ENCODE results near the gene ADAM15.

Gene ADAM15

GRCh38 chr1:155023627-155024026 lies 27.5 kb upstream of the ADAM15 start:
- DNase-seq (ENCODE audit: low read depth), result no peak
- no peak overlapping the region for H3K4me3 ChIP-seq (ENCODE audit: low read depth, low read length)
- no peak for TF ChIP-seq CTCF (IDR thresholded peaks at IDR 0.05; ENCODE audit: control insufficient read depth, extremely low read depth, insufficient read depth)

GRCh38 chr1:155024315-155024714 lies 26.8 kb upstream of the ADAM15 start:
- H3K4me3 ChIP-seq (ENCODE audit: low read depth, low read length), result no peak overlapping the region
- no peak for TF ChIP-seq CTCF (IDR thresholded peaks at IDR 0.05; ENCODE audit: control insufficient read depth, extremely low read depth, insufficient read depth)
- DNase-seq (ENCODE audit: low read depth), result no peak

- no peak for DNase-seq (ENCODE audit: low read depth)
- no peak for TF ChIP-seq CTCF (IDR thresholded peaks at IDR 0.05; ENCODE audit: control insufficient read depth, extremely low read depth, insufficient read depth)
- H3K4me3 ChIP-seq (ENCODE audit: low read depth, low read length), result no peak overlapping the region
Observed at GRCh38 chr1:155026154-155026553, 25.0 kb upstream of the ADAM15 start.

- no peak for TF ChIP-seq CTCF (IDR thresholded peaks at IDR 0.05; ENCODE audit: control insufficient read depth, extremely low read depth, insufficient read depth)
- H3K4me3 ChIP-seq (ENCODE audit: low read depth, low read length), result no peak overlapping the region
- DNase-seq (ENCODE audit: low read depth), result no peak
Observed at GRCh38 chr1:155026588-155026987, 24.5 kb upstream of the ADAM15 start.

- no peak for TF ChIP-seq CTCF (IDR thresholded peaks at IDR 0.05; ENCODE audit: control insufficient read depth, extremely low read depth, insufficient read depth)
- no peak overlapping the region for H3K4me3 ChIP-seq (ENCODE audit: low read depth, low read length)
- DNase-seq (ENCODE audit: low read depth), result no peak
Observed at GRCh38 chr1:155029513-155030242, 21.4 kb upstream of the ADAM15 start.

- DNase-seq (ENCODE audit: low read depth), result no peak
- H3K4me3 ChIP-seq (ENCODE audit: low read depth, low read length), result no peak overlapping the region
- TF ChIP-seq CTCF (IDR thresholded peaks at IDR 0.05; ENCODE audit: control insufficient read depth, extremely low read depth, insufficient read depth), result no peak
Observed at GRCh38 chr1:155030243-155030795, 20.8 kb upstream of the ADAM15 start.

GRCh38 chr1:155030899-155031298 lies 20.2 kb upstream of the ADAM15 start:
- TF ChIP-seq CTCF (IDR thresholded peaks at IDR 0.05; ENCODE audit: control insufficient read depth, extremely low read depth, insufficient read depth), result no peak
- no peak for DNase-seq (ENCODE audit: low read depth)

More at GRCh38 chr1:155030899-155031298, 20.2 kb upstream of the ADAM15 start:
- H3K4me3 ChIP-seq (ENCODE audit: low read depth, low read length), result no peak overlapping the region
